CD1c-positive myeloid dendritic cell (primary cell): ENCODE measurements around the gene PTPRK.

Source experiments
- DNase-seq: peaks from one replicate; pipeline ENCODE4 v3.0.0-alpha.2; 2016; ENCODE audit errors: extremely low spot score

Gene PTPRK

DNA sequence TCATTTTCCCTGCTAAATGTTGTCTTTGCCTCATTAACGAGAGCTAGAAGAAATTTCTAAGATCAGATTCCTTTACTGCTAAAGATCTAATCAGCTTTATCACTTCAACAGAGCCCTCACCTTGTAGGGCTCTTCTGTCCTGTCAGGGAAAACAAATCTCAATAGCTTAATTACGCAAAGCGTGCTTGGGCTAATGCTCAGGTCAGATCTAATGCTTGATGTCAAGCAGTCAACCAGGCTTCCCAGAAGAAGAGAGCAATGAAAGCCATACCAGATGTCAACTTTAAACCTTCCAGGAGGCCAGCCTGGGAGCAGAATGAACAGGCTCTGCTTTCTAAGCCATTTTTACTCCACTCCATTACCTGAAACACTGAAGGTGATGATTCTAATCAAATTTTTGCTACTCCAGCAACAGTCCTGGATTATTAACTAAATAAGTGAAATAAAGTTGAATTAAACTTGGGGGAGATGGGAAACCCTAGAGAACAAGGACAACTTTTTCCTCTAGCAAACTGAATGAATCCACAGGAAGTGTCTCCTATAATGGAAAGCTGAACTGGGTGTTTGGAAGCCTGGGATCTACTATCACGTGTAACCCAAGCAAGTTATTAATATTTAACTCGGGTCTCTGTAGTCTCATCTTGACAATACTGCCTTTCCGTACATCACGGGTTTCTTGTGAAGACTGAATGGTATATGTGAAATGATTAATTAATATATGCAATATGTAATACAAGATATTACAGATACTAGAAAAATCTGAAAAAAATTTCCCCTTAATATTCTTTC, 273.7 kb downstream of the PTPRK start:
- DNase-seq = no peak

DNA sequence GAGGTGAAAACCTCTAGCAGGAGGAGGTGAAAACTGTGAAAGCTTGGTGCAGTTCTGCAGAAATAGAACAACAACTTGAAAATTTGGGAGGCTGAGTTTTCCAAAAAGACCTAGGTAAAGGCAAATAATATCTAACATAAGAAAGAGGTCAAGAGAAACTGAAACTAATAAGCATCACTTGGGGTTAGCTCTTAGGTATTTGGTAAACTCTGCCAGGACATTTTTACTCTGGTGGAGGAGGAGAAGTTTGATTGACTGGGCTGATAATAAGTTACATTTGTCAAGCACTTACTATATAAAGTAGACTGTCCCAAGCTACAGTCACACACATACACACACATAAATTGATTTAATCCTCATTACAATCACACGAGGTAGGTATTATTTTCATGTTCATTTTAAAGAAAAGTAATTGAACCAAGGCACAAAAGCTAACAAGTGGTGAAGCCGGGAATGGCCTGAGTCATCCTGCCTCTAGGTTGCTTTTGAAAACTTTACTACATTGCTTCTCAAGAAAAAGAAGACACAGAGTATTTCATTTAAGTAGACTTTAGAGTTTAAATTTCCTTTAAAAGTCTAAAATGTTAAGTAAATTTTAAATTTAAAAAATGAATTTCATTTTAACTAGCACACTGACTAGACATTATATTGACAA, 275.5 kb downstream of the PTPRK start:
- DNase-seq = no peak

DNA sequence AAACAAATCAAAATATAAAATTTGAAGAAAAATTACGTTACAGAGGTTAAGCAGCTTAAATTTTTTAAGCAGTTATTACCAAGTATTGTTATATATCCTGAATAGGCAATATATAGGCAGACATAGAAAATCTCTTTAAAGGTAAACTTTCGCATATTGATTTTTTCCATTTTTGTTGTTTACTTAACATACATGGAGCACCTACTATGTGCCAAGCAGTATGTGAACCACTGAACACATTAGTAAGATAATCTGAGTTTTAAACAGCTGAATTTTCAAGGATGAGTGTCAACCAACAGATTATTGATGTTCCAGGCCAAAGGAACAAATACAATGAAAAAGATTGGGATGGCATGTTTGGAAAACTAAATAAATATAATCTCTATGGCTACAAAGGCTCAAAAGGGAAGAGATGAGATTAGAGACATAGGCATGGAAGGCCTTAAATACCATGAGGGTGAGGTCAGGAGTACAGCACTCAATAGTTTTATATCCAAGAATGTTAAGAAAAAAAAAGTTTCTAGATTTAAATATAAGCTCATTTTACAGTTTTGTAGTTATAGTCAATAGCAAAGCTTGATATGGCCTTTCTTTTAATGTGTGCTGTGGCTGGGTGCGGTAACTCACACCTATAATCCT, 277.5 kb downstream of the PTPRK start:
- no peak for DNase-seq

DNA sequence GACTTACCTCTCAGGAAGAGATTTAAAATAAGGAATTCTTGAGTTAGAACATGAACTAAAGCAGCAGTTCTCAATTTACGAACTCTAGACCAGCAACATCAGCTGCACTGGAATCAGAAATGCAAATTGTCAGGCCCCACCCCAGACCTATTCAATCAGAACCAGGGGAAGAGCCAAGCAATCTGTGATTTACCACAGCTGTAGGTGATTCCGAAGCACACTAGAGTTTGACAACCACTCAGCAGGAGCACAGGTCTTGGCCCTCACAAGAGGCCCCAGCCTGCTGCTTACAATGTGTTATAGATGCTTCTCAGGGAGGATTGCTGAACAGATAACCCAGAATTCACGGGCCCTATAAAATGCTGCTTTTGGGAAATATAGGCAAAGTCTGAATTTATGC, 279.2 kb downstream of the PTPRK start:
- no peak for DNase-seq

DNA sequence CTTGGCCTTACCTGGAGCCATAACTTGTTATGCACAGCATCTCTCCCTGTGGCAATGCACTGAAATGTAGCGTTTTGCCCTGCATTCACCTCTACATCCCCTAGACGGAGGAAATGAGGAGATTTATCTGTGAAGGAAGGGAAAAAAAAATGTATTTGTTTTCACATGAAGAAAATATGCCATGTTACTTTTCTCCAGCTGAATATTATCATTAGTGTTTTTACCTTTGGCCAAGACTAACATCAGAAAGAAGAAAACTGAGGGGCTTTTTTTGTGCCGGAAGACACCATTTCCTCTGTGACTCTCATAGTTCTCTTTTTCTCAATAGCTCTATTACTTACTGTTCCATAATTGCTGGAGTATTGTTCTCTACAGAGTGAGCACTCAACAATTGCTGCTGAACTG, 280.4 kb downstream of the PTPRK start:
- no peak for DNase-seq

DNA sequence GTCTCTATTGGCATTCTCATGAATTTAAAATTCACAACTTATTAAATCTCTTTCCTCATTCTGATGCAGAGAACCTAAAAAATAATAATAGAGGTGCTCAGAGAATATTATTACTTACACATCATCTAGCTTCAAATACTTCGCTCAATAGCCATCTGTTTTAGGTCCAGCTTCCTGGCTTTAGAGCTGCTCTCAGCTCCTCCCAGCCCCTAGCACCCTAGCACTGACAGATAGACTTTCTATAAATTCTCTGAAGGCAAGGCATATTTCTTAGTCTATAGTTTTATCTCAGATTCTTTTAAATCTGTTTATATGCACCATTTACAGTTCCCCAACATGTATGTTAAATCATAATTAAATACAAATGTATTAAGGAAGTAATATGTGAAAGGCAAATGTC, 281.3 kb downstream of the PTPRK start:
- no peak for DNase-seq

DNA sequence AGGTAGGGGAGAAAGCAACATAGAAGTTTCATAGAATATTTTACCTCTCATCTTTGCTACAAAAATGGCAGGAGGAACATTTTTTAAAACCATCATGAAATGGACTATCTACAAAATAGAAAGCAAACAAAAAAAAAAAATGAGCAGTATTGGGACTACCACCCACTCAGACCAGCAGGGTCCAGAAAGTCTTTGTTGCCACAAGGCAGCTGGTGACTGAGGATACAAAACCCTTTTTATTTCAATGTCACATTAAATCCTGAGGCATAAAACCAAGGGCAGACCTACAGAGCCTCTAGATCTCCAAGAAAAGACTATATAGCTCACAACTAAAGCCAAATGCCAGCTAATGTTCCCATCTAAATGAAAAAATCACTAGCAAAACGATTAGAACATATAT, 282.2 kb downstream of the PTPRK start:
- DNase-seq = no peak

DNA sequence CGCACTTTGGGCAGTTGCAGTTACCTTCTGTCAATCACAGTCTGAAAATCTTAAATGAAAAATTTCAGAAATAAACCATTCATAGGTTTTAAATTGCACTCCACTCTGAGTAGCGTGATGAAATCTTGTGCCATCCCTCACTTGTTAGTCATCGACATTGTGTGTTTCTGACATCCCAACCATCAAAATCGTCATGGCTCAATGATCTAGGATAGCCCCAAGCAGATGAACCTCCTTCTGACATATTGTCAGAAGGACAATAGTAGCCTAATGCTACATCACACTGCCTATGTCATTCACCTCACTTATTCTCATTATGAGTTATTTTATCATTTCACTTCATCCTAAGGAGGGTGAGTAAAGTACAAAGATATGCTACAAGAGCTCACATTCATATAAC, 284.8 kb downstream of the PTPRK start:
- no peak for DNase-seq

DNA sequence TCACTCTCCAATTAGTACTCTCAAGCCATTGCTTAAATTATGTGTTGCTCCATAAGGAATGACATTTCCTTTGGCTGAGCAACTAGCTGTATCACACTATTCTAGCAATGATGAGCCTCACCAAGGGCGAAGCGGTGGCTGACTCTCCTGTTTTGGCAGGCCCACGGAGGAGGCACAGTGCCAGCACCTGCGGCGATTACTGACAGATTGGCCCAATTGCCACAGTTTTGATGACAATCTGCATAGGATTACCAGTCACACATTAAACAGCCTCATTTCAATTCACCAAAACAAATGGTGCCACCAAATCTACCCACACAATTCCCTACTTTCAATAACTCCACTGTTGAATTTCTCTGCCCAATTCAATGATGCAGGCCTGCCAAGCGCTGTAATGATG, 286.9 kb downstream of the PTPRK start:
- DNase-seq = no peak

DNA sequence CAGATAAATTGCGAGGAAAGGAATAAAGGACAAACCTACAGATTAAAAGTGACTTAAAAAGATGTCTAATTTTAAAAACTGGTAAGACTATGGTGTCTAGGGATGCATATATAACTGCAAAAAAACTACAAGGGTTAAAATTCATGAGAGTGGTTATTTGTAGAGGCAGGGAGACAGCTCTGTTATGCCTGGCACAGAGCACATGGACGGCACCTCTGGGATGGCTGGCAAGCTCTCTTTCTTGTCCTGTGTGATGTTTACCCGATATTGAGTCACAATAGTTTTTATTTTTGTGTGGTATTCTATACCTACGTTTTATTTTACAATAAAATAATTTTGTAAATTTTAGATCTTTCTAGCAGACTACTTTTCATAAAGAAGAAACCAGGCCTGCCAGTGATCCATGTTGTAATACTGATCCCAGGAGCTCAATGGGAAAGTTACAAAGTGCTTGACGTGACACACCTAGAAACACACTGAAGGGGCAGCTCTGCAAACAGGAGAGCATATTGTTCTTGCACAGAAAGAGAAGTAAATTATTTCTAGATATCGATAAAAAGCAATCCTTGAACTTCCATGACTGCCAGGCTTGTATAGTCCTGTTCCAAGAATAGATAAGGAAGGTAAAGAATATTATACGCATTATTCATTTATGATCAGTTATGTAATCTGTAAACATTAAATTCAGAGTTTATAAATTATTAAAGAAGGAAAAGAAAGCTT, 290.0 kb downstream of the PTPRK start:
- DNase-seq = no peak

DNA sequence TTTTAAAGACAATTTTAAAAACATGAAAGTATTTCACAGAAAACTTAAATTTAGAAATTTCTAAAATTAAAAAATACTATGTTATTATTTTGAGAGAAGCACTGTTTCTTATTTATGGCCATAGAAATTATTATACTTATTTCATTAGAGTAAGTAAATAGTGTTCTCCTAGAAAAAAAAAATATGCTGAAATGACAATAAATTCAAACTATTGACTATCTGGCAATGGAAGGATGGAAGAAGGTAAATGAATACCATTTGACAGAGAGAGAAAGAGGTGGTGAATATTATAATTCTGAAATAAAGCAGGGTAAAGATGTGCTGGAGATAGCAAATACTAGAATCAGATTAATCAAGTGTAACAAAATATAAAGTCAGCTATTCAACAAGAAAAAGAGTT, 294.8 kb downstream of the PTPRK start:
- no peak for DNase-seq

DNA sequence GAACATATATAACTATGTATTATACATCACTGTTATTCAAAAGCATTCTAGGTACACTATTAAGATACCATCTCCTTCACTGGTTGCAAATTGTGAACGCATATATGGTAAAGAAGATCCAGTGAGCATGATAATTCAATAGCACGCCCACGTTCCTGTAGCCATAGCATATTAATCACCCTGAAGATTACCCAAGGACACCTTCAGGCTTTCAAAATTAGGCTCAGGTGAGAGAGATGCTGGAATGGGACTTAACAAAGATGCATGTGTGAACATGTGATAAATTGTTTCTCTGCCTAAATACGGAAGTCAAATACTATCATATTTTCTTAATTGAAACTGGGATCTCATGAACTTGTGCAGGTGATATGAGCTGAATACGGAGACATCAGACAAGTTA, 303.5 kb downstream of the PTPRK start:
- no peak for DNase-seq

DNA sequence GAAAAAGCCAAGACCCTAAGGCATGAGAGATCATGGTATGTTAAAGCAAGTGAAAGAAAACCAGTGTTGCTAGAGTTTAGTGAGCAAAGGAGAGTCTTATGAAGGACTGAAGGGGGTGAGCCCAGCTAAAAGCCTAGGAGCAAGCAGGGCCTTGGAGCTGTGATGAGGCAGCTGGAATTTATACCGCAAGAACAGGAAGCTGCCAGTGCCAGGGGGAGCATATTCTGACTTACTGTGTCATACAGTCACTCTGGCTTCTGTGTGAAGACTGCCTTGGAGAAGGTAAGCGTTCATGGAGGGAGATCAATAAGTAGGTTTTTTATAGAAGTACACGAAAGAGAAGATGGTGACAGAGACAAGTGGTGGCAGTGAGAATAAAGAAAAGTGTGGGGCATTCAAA, 310.6 kb downstream of the PTPRK start:
- no peak for DNase-seq

DNA sequence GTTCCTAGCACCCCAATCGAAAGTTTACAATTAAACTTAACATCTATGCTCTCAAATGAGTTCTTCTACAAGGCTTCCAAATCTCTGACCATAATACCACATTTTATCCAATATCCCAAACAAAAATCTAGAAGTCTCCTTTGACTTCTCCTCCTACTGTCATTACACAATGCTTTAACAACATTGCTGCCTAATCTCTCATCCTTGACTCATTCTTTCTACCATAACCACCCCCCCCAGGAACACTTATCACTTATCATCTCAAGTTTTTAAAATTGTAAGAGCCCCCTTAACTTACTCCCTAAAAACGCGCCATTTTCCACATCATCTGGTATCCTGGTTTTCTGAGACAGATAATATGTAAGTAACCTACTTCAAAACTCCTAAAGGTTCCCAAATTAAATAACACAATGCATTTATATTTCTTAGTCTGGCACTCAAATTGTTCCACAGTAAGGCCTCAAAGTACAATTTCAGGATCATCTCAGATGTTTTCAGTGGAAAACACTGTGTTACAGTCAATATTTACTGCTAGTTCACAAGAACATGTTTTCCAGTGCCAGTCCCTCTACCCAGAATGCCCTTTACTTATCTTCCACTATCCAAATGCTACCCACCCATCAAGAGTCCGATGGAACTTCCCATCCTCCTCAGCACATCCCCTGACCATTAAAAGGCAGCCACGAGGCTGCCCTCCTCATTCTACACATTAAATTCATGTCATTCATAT, 311.4 kb downstream of the PTPRK start:
- no peak for DNase-seq

DNA sequence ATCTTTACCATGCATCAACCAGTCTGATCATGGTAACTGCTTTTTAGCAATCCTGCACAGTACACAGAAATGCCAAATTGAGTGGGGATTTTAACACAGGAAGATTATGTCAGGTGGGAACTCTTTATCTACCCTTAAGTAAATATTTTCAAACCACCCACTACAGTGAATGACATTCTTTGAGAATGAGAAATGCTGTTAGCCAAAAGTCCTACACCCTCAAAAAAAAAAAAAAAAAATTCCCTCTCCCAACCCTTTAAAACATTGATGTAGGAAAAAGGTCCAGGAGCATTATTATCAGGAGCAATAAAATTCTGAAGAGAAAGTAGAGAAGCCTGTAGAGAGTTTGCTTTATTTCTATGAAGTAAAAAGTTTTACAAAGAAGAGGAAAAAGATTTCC, 312.3 kb downstream of the PTPRK start:
- no peak for DNase-seq

DNA sequence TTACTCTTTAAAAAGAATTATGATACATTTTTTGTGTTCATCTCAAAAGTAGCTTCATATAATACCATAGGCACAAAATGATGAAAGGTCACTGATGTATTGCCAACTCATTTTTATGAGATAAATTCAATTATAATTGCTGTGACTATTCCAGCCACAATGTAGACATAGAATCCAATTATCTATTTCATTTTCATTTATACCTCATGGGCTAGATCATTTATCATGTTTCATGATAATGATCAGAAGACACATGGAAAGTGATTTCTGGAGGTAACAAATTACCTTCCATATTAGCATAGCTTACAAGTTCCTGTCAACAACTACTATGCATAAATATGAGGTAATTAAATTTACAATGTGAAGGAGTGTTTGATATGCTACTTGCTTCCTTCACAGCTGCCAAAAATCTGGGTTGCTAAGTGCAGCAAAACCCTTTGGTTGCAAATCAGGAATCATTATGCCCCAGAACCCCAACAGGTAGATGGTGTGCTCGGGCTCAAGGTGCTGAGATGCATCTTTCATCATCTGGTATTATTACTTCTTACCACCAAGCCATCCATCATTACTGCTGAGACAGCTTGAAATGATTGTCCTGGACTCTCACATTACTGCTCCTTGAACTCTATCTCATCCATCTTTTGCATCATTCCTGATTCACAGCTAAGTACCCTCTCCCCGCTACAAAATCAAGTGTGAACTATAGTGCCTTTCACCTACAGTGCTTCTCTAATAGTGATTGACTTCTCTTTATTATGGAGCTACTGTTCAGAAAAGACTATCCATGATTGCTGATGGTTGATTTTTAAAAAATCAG, 313.6 kb downstream of the PTPRK start:
- DNase-seq = no peak

DNA sequence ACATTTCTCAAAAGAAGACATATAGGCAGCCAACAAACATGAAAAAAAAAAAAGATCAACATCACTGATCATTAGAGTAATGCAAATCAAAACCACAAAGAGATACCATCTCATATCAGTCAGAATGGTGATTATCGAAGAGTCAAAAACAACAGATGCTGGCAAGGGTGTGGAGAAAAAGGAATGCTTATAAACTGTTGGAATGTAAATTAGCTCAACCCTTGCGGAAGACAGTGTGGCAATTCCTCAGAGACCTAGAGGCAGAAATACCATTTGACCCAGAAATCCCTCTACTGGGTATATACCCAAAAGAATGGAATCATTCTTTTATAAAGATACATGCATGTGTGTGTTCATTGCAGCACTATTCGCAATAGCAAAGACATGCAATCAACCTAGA, 315.8 kb downstream of the PTPRK start:
- no peak for DNase-seq

DNA sequence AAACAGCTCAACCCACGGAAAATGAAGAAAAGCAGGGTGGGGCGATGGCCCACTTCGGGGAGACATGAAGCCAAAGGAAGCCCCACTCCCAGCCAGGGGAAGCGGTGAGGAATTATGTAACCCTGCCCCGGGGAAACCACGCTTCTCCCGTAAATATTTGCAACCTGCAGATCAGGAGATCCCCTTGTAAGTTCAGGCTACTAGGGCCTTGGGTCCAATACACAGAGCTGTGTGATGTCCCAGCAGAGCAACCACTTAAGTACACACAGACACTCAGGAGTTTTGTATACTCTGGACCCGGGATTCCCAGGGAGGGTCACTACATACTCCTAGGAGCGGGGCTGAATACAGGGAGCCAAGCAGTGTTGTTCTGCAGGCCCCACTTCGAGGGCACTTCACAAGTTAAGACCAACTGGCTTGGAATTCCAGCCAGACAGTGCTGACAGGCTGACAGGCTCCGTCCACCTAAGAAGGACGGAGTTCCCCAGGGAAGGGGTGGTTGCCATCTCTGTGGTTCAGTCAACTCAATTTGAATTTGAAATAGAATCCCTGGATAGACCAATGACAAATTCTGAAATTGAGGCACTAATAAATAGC, 318.1 kb downstream of the PTPRK start:
- no peak for DNase-seq

DNA sequence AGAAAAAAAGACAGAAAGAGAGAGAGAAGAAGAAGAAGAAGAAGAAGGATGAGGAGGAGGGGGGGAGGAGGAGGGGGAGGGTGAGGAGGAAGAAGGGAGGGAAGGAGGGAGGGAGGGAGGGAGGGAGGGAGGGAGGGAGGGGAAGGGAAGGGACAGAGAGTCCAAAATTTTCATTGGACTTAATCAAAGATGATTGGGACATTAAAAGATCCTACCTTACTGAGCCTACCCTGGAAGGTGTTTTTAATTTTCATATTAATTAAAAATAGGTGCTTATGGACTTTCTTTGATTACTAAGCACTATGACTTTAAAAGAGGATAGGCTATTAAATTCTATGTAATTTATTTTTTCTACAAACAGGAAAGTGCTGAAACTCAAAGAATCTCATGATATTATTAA, 319.6 kb downstream of the PTPRK start:
- no peak for DNase-seq

DNA sequence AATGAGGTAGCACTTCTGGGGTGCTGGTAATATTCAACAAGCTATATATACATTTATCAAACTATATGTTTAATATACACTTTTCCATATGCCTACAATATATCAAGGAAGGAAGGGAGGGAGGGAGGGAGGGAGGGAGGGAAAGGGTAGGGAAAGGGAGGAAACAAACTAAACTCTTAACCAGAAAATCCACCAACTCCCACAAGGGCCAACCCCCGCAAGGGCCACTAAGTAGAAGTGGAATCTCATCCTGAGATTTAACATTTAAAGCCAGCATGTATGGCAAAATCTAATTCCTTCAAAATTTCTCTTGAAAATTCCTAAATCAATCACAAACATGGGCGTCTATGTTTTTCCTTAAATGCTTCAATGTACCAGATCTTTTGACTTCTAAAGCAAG, 320.9 kb downstream of the PTPRK start:
- DNase-seq = no peak

DNA sequence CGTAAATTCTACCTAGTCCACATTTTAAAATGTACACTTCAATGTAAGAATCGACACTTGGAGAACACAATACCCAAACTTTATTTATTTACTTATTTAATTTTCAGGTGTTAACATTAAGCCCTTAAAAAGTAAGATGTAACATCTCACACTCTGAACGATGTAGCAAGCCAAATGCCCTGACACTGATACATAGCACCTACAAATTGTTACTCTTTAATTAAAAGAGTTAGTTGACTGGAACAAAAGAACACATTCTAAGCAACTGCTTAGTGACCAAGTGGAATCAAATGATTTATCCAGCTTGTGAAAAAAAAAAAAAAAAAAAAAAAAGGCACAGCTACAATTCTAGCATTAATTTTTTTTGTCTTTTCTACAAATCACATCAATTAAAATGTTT, 327.4 kb downstream of the PTPRK start:
- DNase-seq = no peak
